OCI-LY1 (cell line): Measurements from ENCODE around the gene FMOD.
A peak's percentile ranks its signal among the peaks of the same experiment; 100 is the strongest.

Source experiments
- H2AFZ ChIP-seq: fragments of 200-600 bp; sonication (generic), shearing (Covaris generic); 2 replicates; pipeline ENCODE4 v1.6.0; 2014; ENCODE audit warnings: antibody characterized with exemption, mild to moderate bottlenecking, low read length
- H3F3A ChIP-seq: fragments of 200-600 bp; sonication (generic), shearing (Covaris generic); 2 replicates; pipeline ENCODE4 v1.6.0; 2014; ENCODE audit warnings: mild to moderate bottlenecking, antibody characterized with exemption, low read length, moderate library complexity; ENCODE audit not compliant: insufficient read depth
- H3K27ac ChIP-seq: fragments of 200-600 bp; sonication (generic); 2 replicates; pipeline ENCODE4 v1.5.1; 2014; ENCODE audit warnings: low read length, mixed run types, mild to moderate bottlenecking, low read depth; ENCODE audit not compliant: poor library complexity, severe bottlenecking
- H3K27me3 ChIP-seq: fragments of 200-600 bp; sonication (generic); 2 replicates; pipeline ENCODE4 v1.6.0; 2014; ENCODE audit warnings: antibody characterized with exemption, mild to moderate bottlenecking, low read length, moderate library complexity; ENCODE audit not compliant: insufficient read depth
- H3K36me3 ChIP-seq: fragments of 200-600 bp; sonication (generic); 2 replicates; pipeline ENCODE4 v1.6.1; 2014; ENCODE audit warnings: mild to moderate bottlenecking, antibody characterized with exemption, low read length, moderate library complexity, mixed read lengths; ENCODE audit not compliant: insufficient read depth
- H3K4me1 ChIP-seq: fragments of 200-600 bp; sonication (generic); 2 replicates; pipeline ENCODE4 v1.5.1; 2014; ENCODE audit warnings: mild to moderate bottlenecking, low read length, moderate library complexity; ENCODE audit not compliant: insufficient read depth, severe bottlenecking
- H3K4me2 ChIP-seq: fragments of 200-600 bp; sonication (generic), shearing (Covaris generic); 2 replicates; pipeline ENCODE4 v1.6.1; 2014; ENCODE audit warnings: low read length
- H3K4me3 ChIP-seq: fragments of 200-600 bp; sonication (generic); 2 replicates; pipeline ENCODE4 v1.5.1; 2014; ENCODE audit warnings: low read length, low read depth, mild to moderate bottlenecking, mixed read lengths; ENCODE audit not compliant: poor library complexity, severe bottlenecking
- H3K79me2 ChIP-seq: fragments of 200-600 bp; shearing (Covaris generic); 2 replicates; pipeline ENCODE4 v1.6.1; 2016; ENCODE audit warnings: mixed run types, low read length, mixed read lengths; ENCODE audit not compliant: insufficient read depth
- H3K9ac ChIP-seq: fragments of 200-600 bp; sonication (generic), shearing (Covaris generic); 2 replicates; pipeline ENCODE4 v1.6.1; 2014; ENCODE audit warnings: mild to moderate bottlenecking, low read length, mixed read lengths
- H3K9me2 ChIP-seq: fragments of 200-600 bp; sonication (generic), shearing (Covaris generic); 2 replicates; pipeline ENCODE4 v1.6.1; 2014; ENCODE audit warnings: low read depth, mild to moderate bottlenecking, low read length, mixed read lengths
- H3K9me3 ChIP-seq: fragments of 200-600 bp; shearing (Covaris generic); 2 replicates; pipeline ENCODE4 v1.6.1; 2014; ENCODE audit warnings: low read length, mixed read lengths
- H4K20me1 ChIP-seq: fragments of 200-600 bp; sonication (generic), shearing (Covaris generic); 2 replicates; pipeline ENCODE4 v1.6.0; 2016; ENCODE audit warnings: mild to moderate bottlenecking, low read length; ENCODE audit not compliant: insufficient read depth
- EZH2 ChIP-seq: fragments of 200-600 bp; sonication (generic), shearing (Covaris generic); IDR thresholded peaks from 2 replicates; pipeline ENCODE4 v1.8.0; 2017; ENCODE audit warnings: borderline replicate concordance, mixed run types, mild to moderate bottlenecking, antibody characterized with exemption, low read length, moderate library complexity, mixed read lengths
- TF ChIP-seq, protein P1 (sequence below): fragments of 200-600 bp; sonication (generic), shearing (Covaris generic); IDR thresholded peaks from 2 replicates; pipeline ENCODE4 v1.5.1; 2017; ENCODE audit warnings: mild to moderate bottlenecking, antibody characterized with exemption, low read length, moderate library complexity, mixed read lengths

FMOD gene

GRCh38 chr1:203325418-203326091 lies 25.4 kb downstream of the FMOD start:
- Histone ChIP-seq H3K27me3 (no peaks in the 10 kb centered on the region), H3K79me2 (no peaks in the 10 kb centered on the region), H3K9me2 (no peaks in the 10 kb centered on the region), H4K20me1 (no peaks in the 10 kb centered on the region), H3K4me2 (peak overlapping the region; percentile 83), H3K36me3 (no peaks in the 10 kb centered on the region), H3K27ac (peak overlapping the region; percentile 98), H3K4me3 (peak overlapping the region; percentile 65), H3K9me3 (no peaks in the 10 kb centered on the region), H3K4me1 (peaks cover 98% of the 10 kb centered on the region), H3F3A (peaks cover 17% of the 10 kb centered on the region), H2AFZ (no peak overlapping the region), H3K9ac (peak overlapping the region; percentile 90)
- TF ChIP-seq EZH2, result no peak
- TF ChIP-seq, protein P1, sequence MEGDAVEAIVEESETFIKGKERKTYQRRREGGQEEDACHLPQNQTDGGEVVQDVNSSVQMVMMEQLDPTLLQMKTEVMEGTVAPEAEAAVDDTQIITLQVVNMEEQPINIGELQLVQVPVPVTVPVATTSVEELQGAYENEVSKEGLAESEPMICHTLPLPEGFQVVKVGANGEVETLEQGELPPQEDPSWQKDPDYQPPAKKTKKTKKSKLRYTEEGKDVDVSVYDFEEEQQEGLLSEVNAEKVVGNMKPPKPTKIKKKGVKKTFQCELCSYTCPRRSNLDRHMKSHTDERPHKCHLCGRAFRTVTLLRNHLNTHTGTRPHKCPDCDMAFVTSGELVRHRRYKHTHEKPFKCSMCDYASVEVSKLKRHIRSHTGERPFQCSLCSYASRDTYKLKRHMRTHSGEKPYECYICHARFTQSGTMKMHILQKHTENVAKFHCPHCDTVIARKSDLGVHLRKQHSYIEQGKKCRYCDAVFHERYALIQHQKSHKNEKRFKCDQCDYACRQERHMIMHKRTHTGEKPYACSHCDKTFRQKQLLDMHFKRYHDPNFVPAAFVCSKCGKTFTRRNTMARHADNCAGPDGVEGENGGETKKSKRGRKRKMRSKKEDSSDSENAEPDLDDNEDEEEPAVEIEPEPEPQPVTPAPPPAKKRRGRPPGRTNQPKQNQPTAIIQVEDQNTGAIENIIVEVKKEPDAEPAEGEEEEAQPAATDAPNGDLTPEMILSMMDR, result no peak

- Histone ChIP-seq H3K27me3 (no peaks in the 10 kb centered on the region), H3K79me2 (no peaks in the 10 kb centered on the region), H3K4me1 (peaks cover 98% of the 10 kb centered on the region), H3K9ac (peak overlapping the region; percentile 90), H3K4me3 (peak overlapping the region; percentile 65), H3K9me2 (no peaks in the 10 kb centered on the region), H3K4me2 (peak overlapping the region; percentile 83), H2AFZ (no peak overlapping the region), H3K27ac (peak overlapping the region; percentile 98), H4K20me1 (no peaks in the 10 kb centered on the region), H3K36me3 (no peaks in the 10 kb centered on the region), H3K9me3 (no peaks in the 10 kb centered on the region), H3F3A (peaks cover 21% of the 10 kb centered on the region)
- TF ChIP-seq EZH2, result no peak
- TF ChIP-seq, protein P1, result no peak
Measured at GRCh38 chr1:203325026-203325417, 25.9 kb downstream of the FMOD start.

- no peaks in the 10 kb centered on the region for H3K79me2 ChIP-seq
- H3K4me2 ChIP-seq, result peak overlapping the region; percentile 83
- no peaks in the 10 kb centered on the region for H4K20me1 ChIP-seq
- H3K27me3 ChIP-seq, result no peaks in the 10 kb centered on the region
- peaks cover 21% of the 10 kb centered on the region for H3F3A ChIP-seq
- H3K9me2 ChIP-seq, result no peaks in the 10 kb centered on the region
- no peaks in the 10 kb centered on the region for H3K9me3 ChIP-seq
- no peak overlapping the region for H2AFZ ChIP-seq
- H3K4me1 ChIP-seq, result peaks cover 98% of the 10 kb centered on the region
- peak overlapping the region; percentile 86 for H3K9ac ChIP-seq
- H3K36me3 ChIP-seq, result no peaks in the 10 kb centered on the region
- peak overlapping the region; percentile 46 for H3K4me3 ChIP-seq
- TF ChIP-seq, protein P1, result no peak
- no peak for TF ChIP-seq EZH2
- peak overlapping the region; percentile 98 for H3K27ac ChIP-seq
Measured at GRCh38 chr1:203324105-203325025, 26.6 kb downstream of the FMOD start.
